Tibial nerve (tissue), 4 donors: ENCODE data around the gene MAML2.

Source experiments
- EP300 ChIP-seq, 2 donors: sonication (generic); formaldehyde crosslinking; IDR thresholded peaks; one replicate each; pipeline ENCODE4 v1.6.1; 2017; ENCODE audit warnings: antibody characterized with exemption in 2 of 2, mild to moderate bottlenecking in 1 of 2
- POLR2A ChIP-seq, 2 donors: fragments of 450-650 bp; IDR thresholded peaks; one replicate each; pipeline ENCODE4 v1.6.1; 2017; ENCODE audit warnings: antibody characterized with exemption in 2 of 2, mild to moderate bottlenecking in 2 of 2, moderate library complexity in 2 of 2
- TF ChIP-seq, protein P1 (sequence below), 5 experiments: fragments of 200-600 bp in 3 of 5; fragments of 450-650 bp in 2 of 5; sonication (generic) in 3 of 5; IDR thresholded peaks; one replicate each; pipeline ENCODE4 v1.5.1; 2016 to 2019; ENCODE audit warnings: antibody characterized with exemption in 5 of 5, mild to moderate bottlenecking in 3 of 5, moderate library complexity in 2 of 5

DNA sequence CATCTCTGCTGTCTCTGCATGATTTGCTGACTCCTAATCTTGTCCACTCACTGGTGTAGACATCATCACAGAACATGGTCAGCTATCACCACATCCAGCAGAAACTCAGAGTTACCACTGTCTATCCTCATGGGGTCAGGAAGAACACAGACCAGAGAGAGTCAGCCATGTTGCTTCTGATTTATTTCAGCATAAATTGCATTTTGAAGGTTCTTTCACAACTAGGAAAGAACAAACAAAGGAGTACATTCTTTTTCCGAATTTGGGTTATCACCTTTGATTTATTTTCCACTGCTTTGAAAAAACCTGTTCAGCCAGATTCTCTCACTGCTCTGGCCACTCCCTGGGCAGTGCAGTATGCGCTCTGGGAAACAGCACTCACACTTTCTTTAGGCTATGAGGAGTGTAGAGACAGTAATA is 247.1 kb downstream of the MAML2 start:
- TF ChIP-seq, protein P1, sequence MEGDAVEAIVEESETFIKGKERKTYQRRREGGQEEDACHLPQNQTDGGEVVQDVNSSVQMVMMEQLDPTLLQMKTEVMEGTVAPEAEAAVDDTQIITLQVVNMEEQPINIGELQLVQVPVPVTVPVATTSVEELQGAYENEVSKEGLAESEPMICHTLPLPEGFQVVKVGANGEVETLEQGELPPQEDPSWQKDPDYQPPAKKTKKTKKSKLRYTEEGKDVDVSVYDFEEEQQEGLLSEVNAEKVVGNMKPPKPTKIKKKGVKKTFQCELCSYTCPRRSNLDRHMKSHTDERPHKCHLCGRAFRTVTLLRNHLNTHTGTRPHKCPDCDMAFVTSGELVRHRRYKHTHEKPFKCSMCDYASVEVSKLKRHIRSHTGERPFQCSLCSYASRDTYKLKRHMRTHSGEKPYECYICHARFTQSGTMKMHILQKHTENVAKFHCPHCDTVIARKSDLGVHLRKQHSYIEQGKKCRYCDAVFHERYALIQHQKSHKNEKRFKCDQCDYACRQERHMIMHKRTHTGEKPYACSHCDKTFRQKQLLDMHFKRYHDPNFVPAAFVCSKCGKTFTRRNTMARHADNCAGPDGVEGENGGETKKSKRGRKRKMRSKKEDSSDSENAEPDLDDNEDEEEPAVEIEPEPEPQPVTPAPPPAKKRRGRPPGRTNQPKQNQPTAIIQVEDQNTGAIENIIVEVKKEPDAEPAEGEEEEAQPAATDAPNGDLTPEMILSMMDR (IDR thresholded peaks at IDR 0.05): no peak
- TF ChIP-seq POLR2A (IDR thresholded peaks at IDR 0.05): no peak
- TF ChIP-seq EP300 (IDR thresholded peaks at IDR 0.05): no peak
